GM13977 (cell line): ENCODE measurements around the gene KCNG2.

Experiments
- DNase-seq: peaks from one replicate; pipeline ENCODE4 v3.0.0; 2012; ENCODE audit warnings: low spot score
- CTCF ChIP-seq: IDR thresholded peaks from 2 replicates; pipeline ENCODE4 v1.5.1; 2012; ENCODE audit warnings: mild to moderate bottlenecking, control low read depth; ENCODE audit not compliant: insufficient read depth; ENCODE audit errors: extremely low read depth, missing control alignments
- in situ Hi-C: fragments of 300-500 bp; cut with MboI; formaldehyde crosslinking; loops from one replicate; pipeline ENCODE4 v1.12.0; 2022; ENCODE audit warnings: low sequenced_read_pairs, low pct_unique_long_range_greater_than_20kb, mixed read lengths, inconsistent platforms; ENCODE audit not compliant: unreplicated experiment

The KCNG2 gene

GRCh38 chr18:79772865-79773696 is 24.7 kb upstream of the KCNG2 start:
- in situ Hi-C loops, result no loop called here
- DNase-seq, result no peak
- TF ChIP-seq CTCF, result no peak

GRCh38 chr18:79774111-79774510 is 23.6 kb upstream of the KCNG2 start:
- DNase-seq, result no peak
- in situ Hi-C loops, result no loop called here
- TF ChIP-seq CTCF, result no peak

GRCh38 chr18:79775441-79776221 is 22.1 kb upstream of the KCNG2 start:
- no peak for DNase-seq
- no peak for TF ChIP-seq CTCF
- in situ Hi-C loops, result no loop called here

GRCh38 chr18:79776674-79777073 is 21.1 kb upstream of the KCNG2 start:
- no peak for DNase-seq
- in situ Hi-C loops, result no loop called here
- TF ChIP-seq CTCF, result no peak

GRCh38 chr18:79778291-79778791 is 19.4 kb upstream of the KCNG2 start:
- no peak for DNase-seq
- no peak for TF ChIP-seq CTCF
- in situ Hi-C loops, result no loop called here

GRCh38 chr18:79779021-79779699 is 18.6 kb upstream of the KCNG2 start:
- no peak for DNase-seq
- in situ Hi-C loops, result no loop called here
- TF ChIP-seq CTCF, result no peak
